Activated CD4-positive, CD25-positive, alpha-beta regulatory T cell treated with anti-CD3 and anti-CD28 coated beads, Interleukin-2, amount 50 U/mL, for 16 hours (primary cell): ENCODE measurements around the gene PTPN14.

Experiments
- DNase-seq: peaks from one replicate; pipeline ENCODE4 v3.0.0-alpha.2; 2020; ENCODE audit warnings: low read depth, low spot score

The PTPN14 gene

GRCh38 chr1:214369364-214369763 lies 182.0 kb downstream of the PTPN14 start:
- DNase-seq, result no peak

DNA sequence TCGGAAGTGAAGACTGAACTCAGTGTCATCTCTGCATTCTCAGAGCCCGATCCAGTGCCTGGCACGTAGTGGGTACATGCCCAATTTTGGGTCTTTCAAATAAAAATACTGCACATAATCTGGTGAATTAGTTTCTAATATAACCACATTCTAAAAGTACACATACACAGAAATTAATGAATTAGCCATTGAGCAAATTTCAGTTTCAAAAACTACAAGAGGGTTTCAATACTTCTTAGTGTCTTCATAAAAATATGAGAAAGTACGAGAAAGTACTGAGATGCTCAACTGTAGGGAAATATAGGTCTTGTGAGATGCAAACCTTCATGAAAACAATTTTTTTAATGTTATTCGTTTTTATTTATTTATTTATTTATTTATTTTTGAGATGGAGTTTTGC lies 183.6 kb downstream of the PTPN14 start:
- no peak for DNase-seq

- no peak for DNase-seq
These were observed 186.6 kb downstream of the PTPN14 start for GRCh38 chr1:214364786-214365295.

DNA sequence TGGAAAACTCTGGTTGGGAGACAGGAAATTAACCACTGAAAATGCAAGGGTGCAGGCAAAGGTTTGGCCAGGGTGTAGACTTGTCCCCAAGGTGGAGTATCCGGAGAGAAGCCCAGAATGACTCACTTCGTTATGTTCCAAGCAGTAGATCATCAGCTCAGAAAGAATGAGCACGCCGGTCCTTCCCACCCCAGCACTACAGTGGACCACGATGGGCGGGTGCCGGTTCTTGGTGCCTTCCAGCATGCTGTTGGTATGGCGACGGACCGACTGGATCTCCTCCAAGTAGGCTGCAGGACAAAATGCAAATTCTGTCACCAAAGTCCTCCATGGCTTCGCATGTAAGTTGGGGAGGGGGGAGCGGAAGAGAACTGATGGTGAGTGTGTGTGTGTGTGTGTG lies 187.0 kb downstream of the PTPN14 start:
- DNase-seq, result no peak

DNA sequence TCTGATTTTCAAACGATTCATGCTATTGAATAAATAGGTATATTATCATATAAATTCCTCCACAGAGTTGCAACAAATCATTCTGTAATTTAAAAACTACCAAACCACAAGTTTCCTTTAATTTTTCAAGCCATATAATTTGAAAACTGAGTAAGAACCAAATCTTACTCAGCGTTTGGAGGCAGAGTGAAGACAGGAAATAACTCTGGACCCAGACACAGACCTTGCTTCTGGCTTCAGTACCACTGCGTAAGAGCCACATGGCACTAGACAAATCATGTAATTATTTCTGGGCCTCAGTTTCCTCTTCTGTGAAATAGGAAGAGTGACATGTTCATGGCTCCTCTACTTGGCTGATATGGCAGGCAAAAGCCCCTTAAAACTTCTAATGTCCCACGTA lies 188.0 kb downstream of the PTPN14 start:
- no peak for DNase-seq

DNA sequence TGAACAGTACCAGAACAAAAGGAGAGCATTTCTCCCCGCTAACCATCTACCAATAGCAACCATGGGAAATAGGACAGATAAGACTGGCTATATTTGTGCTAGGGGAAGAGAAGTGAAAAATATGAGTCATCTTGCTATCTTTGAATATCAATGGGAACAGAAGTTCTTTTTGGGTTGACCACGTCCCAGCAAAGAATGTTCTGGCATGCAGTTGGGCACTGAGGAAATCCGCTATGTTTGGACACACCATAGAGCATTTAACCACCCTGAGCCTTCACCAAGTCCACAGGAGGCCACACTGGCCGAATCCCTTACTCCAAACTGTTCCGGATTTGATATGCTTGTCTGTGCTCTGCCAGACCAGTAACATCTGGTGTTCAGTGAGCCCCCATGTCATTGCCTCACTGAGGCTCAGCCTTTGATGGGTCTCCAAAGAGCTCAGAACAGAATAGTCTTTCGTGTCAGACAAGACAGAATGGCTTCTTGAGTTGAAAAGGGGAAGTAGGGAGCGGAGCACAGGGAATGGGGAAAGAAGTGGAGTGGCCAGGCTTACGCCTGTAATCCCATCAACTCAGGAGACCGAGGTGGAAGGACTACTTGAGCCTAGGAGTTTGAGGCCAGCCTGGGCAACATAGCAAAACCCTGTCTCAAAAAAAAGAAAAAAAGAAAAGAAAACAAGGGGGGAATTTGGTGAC lies 189.1 kb downstream of the PTPN14 start:
- no peak for DNase-seq

- DNase-seq, result no peak
These were observed 189.8 kb downstream of the PTPN14 start for GRCh38 chr1:214361636-214362035.

GRCh38 chr1:214360525-214361164 lies 190.8 kb downstream of the PTPN14 start:
- no peak for DNase-seq

DNA sequence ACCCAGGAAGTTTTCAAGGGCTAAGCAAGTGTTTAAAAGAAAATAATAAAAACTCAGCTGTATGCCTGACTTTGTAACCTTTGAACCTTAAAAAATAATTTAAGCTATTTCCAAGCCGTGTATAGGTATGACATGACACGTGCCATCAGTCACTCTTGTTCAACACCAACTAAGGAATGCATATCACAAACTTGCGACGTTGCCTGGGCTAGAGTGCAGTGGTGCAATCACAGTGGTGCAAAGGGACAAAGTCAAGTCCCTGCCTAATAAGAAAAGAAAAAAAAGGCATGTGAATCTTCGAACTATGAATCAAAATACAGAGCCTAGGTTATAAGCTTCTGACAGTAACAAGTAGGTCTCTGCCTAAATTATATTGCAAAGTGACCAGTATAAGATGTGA lies 191.3 kb downstream of the PTPN14 start:
- no peak for DNase-seq

DNA sequence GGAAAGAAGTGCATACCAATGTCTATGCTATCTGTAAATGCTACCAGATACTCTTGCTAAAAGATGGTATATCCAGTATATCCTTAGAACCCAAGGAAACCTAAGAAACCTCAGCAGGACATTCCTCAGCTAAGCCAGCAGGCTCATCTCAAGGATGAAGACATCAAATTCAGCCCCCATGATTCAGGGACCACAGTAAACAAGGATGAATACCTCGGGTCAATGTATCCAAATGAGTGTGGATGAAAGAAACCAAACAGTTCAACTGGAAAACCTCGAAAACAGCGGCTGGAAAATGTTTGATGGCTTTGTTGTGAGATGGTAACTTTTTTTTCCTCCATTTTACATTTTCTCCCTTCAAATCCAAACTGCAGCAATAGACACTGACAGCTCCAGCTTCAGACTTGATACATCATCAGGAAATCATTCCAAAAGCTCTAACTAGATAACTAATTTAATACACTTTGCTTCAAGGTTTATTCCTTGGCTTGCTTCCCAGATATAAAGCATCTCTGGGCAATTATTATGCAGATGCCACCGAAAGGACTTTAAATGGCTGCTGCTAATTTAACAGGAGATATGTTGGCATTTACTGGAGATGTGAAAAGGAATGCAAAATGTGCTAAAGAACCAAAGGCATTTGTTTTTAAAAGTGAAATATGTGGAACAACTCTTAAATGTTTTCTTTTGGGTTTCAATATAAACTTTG lies 196.8 kb downstream of the PTPN14 start:
- no peak for DNase-seq

GRCh38 chr1:214352838-214353237 lies 198.6 kb downstream of the PTPN14 start:
- no peak for DNase-seq

DNA sequence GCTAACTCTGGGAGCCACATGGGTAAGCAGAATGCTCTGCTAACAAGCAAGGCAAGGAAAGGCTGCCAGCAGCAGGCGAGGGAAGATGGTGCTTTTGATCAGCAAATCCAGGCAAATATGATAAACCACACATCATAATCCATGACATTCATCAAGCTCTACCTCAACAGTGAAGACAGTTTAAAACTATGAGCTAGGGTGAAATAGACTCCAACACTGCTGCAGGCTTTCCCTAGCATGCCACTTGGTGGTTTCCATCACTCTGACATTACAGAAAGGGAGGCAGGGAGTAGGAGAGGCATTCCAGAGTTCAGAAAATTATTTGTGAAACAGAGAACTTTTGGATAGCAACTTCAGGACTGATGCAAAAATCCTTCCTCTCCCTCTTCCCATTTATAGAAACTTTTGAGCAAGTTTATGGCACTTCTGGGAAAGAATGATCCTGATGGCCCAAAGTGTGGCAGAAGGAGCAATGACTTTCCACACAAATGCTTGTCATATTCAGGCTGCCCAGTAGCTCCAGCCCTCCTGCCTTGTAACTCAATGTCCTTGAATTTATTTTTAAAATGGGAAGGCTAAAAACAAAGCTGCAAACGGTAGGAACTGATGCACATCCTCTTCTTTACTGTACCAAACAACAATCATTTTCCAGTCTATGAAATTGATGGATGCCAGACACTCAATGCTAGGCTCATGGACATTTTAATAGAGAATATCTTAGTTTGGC lies 199.7 kb downstream of the PTPN14 start:
- no peak for DNase-seq

DNA sequence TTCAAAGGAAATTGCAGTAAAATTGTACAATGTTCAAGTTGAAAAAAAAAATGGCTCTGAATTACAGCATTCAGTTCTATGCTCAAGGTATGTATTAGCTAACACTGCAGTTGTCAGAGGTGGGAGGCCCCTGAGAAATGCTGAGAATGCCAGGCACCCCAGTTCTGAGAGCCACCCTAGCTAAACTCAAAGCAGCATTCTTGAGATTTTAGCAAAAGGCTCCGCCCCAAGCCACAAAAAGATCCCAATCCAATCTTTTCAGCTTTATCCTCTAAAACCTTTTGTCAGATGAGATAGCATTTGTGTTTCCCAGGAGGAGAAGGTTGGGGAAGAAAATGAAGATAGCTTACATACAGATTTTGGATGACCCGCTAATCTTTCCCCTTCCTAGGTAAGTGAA lies 201.6 kb downstream of the PTPN14 start:
- DNase-seq, result no peak

DNA sequence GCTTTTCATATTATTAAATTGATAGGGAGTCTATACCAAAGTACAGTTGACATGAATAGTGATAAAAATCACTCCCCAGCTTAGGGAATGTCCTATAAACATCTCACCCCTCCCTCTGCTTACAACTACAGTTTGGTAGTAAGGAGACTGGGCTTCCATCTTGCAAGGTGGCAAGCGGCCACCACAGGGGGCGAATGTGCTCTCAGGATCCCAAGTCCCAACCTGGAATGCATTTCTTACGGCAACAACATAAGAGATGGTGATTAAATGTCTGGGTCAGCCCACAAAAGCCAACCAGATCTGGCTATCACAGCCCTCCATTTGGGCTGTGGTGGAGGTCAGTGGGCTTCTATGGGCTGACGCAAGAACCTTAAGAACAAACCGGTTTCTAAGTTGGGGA lies 202.4 kb downstream of the PTPN14 start:
- DNase-seq, result no peak

DNA sequence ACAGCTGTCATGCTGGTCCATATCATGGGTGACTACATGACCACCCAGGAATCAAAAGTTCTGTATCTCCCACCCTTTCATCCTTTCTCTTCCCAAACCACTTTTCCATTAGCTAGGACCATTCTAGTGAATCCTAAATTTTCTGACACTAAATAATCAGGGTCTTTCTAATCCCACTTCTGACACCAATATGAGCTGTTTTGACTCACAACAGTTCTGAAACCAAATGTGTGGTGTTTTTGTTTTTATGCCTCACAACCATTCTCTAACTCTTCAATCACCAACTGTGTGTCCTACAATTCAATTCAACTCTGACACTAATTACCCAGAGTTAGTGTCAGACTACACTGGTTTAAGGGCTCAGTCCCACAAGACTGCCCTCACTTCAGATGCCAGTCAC lies 206.5 kb downstream of the PTPN14 start:
- DNase-seq, result no peak

DNA sequence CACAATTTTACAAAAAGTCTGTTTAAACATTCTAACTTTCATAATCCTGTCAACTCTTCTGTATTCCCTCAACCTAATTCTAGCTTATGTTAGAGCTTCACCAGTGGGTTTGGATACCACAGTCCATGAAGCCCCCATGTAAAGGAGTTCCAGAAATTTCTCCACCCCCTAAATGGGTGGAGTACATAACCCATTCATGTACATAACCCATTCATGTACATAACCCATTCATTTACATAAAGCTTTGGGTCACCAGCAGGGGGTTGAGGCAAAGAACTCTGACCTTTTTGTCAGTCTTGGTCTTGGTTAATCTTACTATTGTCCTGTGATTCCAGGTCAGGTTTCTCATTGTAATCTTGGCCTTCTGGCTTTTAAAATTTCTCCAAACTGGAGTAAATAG lies 208.9 kb downstream of the PTPN14 start:
- DNase-seq, result no peak

DNA sequence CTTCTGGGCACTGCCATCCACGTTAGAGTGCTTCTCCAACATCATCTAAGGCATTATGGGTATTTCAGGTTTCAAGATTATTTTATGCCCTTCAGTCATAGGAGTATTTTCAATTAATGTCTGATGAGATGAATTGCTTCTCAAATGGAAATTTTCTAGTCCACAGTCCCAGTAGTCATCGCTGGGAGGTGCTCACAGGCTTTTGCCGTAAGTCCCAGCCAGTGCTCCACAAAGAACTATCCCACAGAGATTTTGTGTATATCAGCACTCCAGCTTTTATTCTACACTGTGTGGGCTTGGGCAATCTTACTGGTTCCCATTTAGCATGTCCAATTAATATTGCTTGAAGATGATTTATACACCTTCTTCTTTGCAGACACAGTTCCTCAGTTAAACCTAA lies 209.5 kb downstream of the PTPN14 start:
- no peak for DNase-seq

GRCh38 chr1:214341459-214341858 lies 209.9 kb downstream of the PTPN14 start:
- no peak for DNase-seq

GRCh38 chr1:214338212-214338611 lies 213.2 kb downstream of the PTPN14 start:
- no peak for DNase-seq

DNA sequence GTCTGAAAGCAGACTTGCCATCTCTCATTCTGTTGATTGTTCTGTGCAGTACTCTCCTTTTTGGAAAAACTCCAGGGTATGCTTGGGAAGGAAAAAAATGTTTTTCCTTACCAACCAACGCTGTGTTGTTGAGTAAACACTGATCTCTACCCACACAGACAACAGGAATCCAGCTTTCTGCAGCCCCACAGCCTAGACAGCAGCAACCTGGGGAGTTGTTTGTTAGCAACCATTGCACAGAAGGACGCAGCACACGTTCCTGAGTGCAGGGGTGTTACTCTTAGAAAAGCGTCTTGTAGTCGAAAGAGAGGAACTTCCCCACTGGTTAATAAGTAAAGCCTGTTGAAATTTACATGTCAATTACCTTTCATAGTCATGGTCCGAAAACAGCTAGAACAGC lies 213.9 kb downstream of the PTPN14 start:
- DNase-seq, result no peak

DNA sequence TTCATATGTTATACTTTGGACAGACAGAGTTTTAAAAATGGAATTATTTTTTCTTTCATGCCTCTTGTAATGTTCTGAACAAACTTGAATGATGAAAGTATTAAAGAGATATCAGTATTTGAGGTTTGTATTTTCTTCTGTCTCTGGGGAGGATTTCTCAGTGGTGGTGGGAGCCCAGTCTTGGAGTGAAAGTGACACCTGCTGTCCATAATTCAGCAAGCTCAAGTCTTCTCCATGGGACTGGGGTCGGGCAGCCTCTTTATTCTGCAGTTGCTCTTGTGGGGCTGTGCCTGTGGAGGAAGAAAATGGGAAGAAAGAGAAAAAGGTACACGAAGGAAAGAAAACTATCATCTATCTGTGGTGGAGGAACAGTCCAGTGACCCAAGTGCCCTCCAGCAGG lies 214.4 kb downstream of the PTPN14 start:
- DNase-seq, result no peak

- DNase-seq, result no peak
These were observed 215.8 kb downstream of the PTPN14 start for GRCh38 chr1:214335567-214335966.
